Measurements from ENCODE around the gene ZNF256. TPM values are rescaled to one million over a fixed set of nuclear protein-coding genes. Genes with fewer than 3 reads are reported as not detected.

The ZNF256 gene
- total RNA-seq, 2 experiments from 2014 or later, result 8.8 to 8.9 TPM

Other genes with a start within 250 kb of the ZNF256 start
- 1 to 10 TPM; 3.0 to 3.1 TPM for gene ZNF154, start 238.5 kb downstream of the ZNF256 start, total RNA-seq
- gene ZNF671, start 220.1 kb downstream of the ZNF256 start, total RNA-seq, result 10 to 100 TPM; 12.1 to 13.0 TPM
- gene ZNF776, start 200.9 kb downstream of the ZNF256 start, total RNA-seq, result 10 to 100 TPM; 15.7 to 16.6 TPM
- 10 to 100 TPM; 21.3 to 25.3 TPM for gene ZNF586, start 178.0 kb downstream of the ZNF256 start, total RNA-seq
- 1 to 10 TPM; 7.1 to 9.7 TPM for gene ZNF552, start 132.8 kb downstream of the ZNF256 start, total RNA-seq
- gene ZNF587B, start 117.4 kb downstream of the ZNF256 start, total RNA-seq, result 10 to 100 TPM; 18.7 to 22.2 TPM
- gene ZNF587, start 97.8 kb downstream of the ZNF256 start, total RNA-seq, result 10 to 100 TPM; 32.0 to 34.6 TPM
- gene ZNF814, start 58.7 kb downstream of the ZNF256 start, total RNA-seq, result 10 to 100 TPM; 26.2 to 29.0 TPM
- gene ZNF417, start 31.1 kb downstream of the ZNF256 start, total RNA-seq, result 10 to 100 TPM; 21.1 to 21.4 TPM
- 1 to 10 TPM; 4.2 to 6.2 TPM for gene ZNF418, start 12.3 kb downstream of the ZNF256 start, total RNA-seq
- gene C19orf18, start 26.8 kb upstream of the ZNF256 start, total RNA-seq, result under 1 TPM; 0.42 to 0.73 TPM
- gene ZNF606, start 55.1 kb upstream of the ZNF256 start, total RNA-seq, result 10 to 100 TPM; 13.6 to 14.4 TPM
- gene ZSCAN1, start 86.3 kb upstream of the ZNF256 start, total RNA-seq, result not detected
- 1 to 10 TPM; 1.2 to 1.3 TPM for gene ZNF135, start 111.6 kb upstream of the ZNF256 start, total RNA-seq
- 10 to 100 TPM; 18.8 to 19.1 TPM for gene ZSCAN18, start 150.5 kb upstream of the ZNF256 start, total RNA-seq
- gene ZNF329, start 203.1 kb upstream of the ZNF256 start, total RNA-seq, result 1 to 10 TPM; 5.6 to 5.7 TPM
- 10 to 100 TPM; 31.9 to 32.8 TPM for gene ZNF274, start 235.4 kb upstream of the ZNF256 start, total RNA-seq

Measured in activated CD8-positive, alpha-beta T cell treated with anti-CD3 and anti-CD28 coated beads, Interleukin-2, amount 10 ng/mL, durations not matched to agents 7 days and 5 days (primary cell).